Right lobe of liver (tissue), 6 donors: ENCODE measurements around the gene PODXL2. TPM values are rescaled to one million over a fixed set of nuclear protein-coding genes. Genes with fewer than 3 reads are reported as not detected.
"Not testable (repeated sequence)": the region's sequence is repeated elsewhere in the genome, so short reads cannot be mapped to it uniquely, and the experiment has no call there.

Source experiments
- ATAC-seq, 4 donors: fragments of 200-7000 bp; cut with Tn5 transposase; one replicate each; pipeline ENCODE4 v1.9.1; 2020; ENCODE audit warnings: mild to moderate bottlenecking in 4 of 4, moderate library complexity in 4 of 4
- DNase-seq, 3 donors: peaks; one replicate each; pipeline ENCODE4 v3.0.0-alpha.2; 2020
- H3K27ac ChIP-seq, 3 donors: fragments of 200-600 bp; one replicate each; pipeline ENCODE4 v1.8.0; 2022
- H3K27me3 ChIP-seq, 2 donors: fragments of 200-600 bp; one replicate each; pipeline ENCODE4 v1.8.0; 2022
- H3K36me3 ChIP-seq, 4 donors: fragments of 200-600 bp; sonication (generic) in 1 of 4; one replicate each; pipeline versions ENCODE4 v1.5.1 to v1.8.0; 2017 to 2022; ENCODE audit warnings: control low read depth in 1 of 4
- H3K4me1 ChIP-seq, 4 donors: fragments of 200-600 bp; sonication (generic) in 1 of 4; one replicate each; pipeline versions ENCODE4 v1.5.1 to v1.8.0; 2017 to 2022; ENCODE audit warnings: control low read depth in 1 of 4
- H3K4me3 ChIP-seq, 3 donors: fragments of 200-600 bp; one replicate each; pipeline ENCODE4 v1.8.0; 2022
- H3K9me3 ChIP-seq, 4 donors: fragments of 200-600 bp; sonication (generic) in 1 of 4; one replicate each; pipeline versions ENCODE4 v1.5.1 to v1.8.0; 2017 to 2022; ENCODE audit warnings: control low read depth in 1 of 4
- CTCF ChIP-seq, 4 donors: fragments of 200-600 bp in 3 of 4; fragments of 450-650 bp in 1 of 4; IDR thresholded peaks; one replicate each; pipeline versions ENCODE4 v1.5.1 to v1.8.0; 2016 to 2022; ENCODE audit warnings: antibody characterized with exemption in 4 of 4, mild to moderate bottlenecking in 2 of 4
- POLR2A ChIP-seq: fragments of 450-650 bp; IDR thresholded peaks from one replicate; pipeline ENCODE4 v1.6.1; 2017; ENCODE audit warnings: antibody characterized with exemption, mild to moderate bottlenecking
- WGBS: methylation state at CpG from one replicate; pipeline ENCODE4 v1.1.6; 2018; ENCODE audit warnings: low coverage, low lambda C conversion rate; ENCODE audit not compliant: insufficient coverage; ENCODE audit errors: missing lambda C conversion rate; 5-methylcytosine and 5-hydroxymethylcytosine counted together
- intact Hi-C, 2 donors: fragments of 100-400 bp; cut with DNase I; formaldehyde crosslinking; loops; one replicate each; pipeline versions ENCODE4 v1.11.2 to v1.14.1; 2022
- total RNA-seq, 6 experiments: library from RNA; depleted of rRNA in 2 of 6; stranded (reverse); fragments of >200 nt in 2 of 6; fragmentation: NEBNext Ultra II Directional in 3 of 6; extraction: Animal tissue kit (Norgen Biotek cat#: 25700) in 3 of 6; gene quantifications; one replicate each; pipeline versions ENCODE4 v1.1.0 to v1.2.4, GENCODE V29; 2016 to 2023
- donor health status: DM: no; HTN: yes; CAD: no.
- donor health status: DM: no; HTN: no; CAD: no.
- donor health status: DM: no; HTN: no; CAD: no.
- donor health status: DM: no; HTN: yes; CAD: no.
- donor health status: DM: no; HTN: yes; CAD: no.

The PODXL2 gene
- total RNA-seq, 6 experiments from 2014 or later = 0.19 to 1.6 (median 0.63) TPM

GRCh38 chr3:127680798-127681221, 51.8 kb downstream of the PODXL2 start:
- Histone ChIP-seq H3K9me3 (no peaks in the 10 kb centered on the region), H3K27ac (no peak overlapping the region), H3K36me3 (no peaks in the 10 kb centered on the region), H3K4me1 (no peaks in the 10 kb centered on the region), H3K4me3 (no peak overlapping the region), H3K27me3 (no peaks in the 10 kb centered on the region)
- ATAC-seq (no peak), DNase-seq (peak in 2 of 3 donors; percentile 37 to 45)
- no CpG with 5 or more reads among the region's 1 CpG for WGBS
- TF ChIP-seq POLR2A (no peak), CTCF (IDR thresholded peaks at IDR 0.05) (no peak)
- intact Hi-C loops = no loop called here

GRCh38 chr3:127682175-127682554, 53.2 kb downstream of the PODXL2 start:
- H3K4me1 ChIP-seq, ATAC-seq, H3K9me3 ChIP-seq, H3K4me3 ChIP-seq, intact Hi-C loops, H3K27me3 ChIP-seq, H3K27ac ChIP-seq, H3K36me3 ChIP-seq: not testable (repeated sequence)
- WGBS = 66% methylated on average over 3 of the region's 6 CpGs
- DNase-seq = peak in 2 of 3 donors; percentile 3 to 22

GRCh38 chr3:127682561-127682960, 53.6 kb downstream of the PODXL2 start:
- DNase-seq = peak; percentile 8 to 49 (median 44)
- 80% methylated on average over 2 of the region's 8 CpGs for WGBS
- Histone ChIP-seq H3K4me3 (no peak overlapping the region), H3K4me1 (no peaks in the 10 kb centered on the region), H3K36me3 (no peaks in the 10 kb centered on the region), H3K27me3 (no peaks in the 10 kb centered on the region), H3K27ac (no peak overlapping the region), H3K9me3 (no peaks in the 10 kb centered on the region)
- intact Hi-C loops = no loop called here
- ATAC-seq = no peak
- TF ChIP-seq CTCF (IDR thresholded peaks at IDR 0.05) = no peak

DNA sequence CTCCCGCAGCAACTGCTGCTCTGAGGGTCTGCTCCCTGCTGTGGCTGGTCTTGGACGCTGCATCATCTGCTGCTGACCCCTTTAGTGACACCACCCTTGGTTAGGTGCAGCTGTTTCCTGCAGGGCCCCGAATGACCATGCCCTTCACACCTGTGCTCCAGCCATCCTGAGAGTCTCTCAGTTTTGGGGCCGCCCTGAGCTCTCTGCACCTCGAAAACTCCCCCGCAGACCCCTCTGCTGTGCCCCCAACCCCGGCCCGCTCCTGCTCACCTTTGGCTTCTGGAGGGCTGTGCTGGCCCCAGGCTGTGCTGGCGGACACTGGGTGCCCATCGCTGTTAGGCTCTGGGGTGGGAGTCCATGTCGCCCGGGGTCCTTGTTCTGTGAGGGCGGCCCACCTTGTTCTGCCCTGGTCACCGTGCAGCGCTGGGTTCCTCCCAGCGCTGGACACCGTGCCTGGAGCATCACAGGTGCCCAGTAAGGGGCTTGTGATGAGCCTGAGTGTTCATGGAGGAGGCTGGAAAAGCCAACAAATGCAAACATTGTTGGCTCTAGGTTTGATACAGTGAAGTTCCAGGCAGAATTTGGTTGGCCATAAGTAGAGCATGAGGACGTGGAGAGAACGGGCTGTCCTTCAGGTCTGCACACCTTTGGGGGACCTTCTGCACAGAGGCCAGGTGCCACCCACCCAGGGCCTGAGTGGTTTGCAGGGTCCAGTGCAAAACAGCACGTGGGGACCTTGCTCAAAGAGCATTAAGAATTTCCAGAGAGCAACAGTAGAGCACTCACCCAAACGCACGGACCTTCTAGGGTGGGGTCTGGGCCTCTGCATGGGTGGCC, 56.1 kb downstream of the PODXL2 start:
- WGBS = 70% methylated on average over 2 of the region's 22 CpGs
- intact Hi-C loops = no loop called here
- ATAC-seq (peak; percentile 15 to 58 (median 54)), DNase-seq (peak; percentile 18 to 49 (median 42))
- H3K9me3 ChIP-seq = no peaks in the 10 kb centered on the region
- TF ChIP-seq POLR2A (no peak), CTCF (IDR thresholded peaks at IDR 0.05) (no peak)
- no peaks in the 10 kb centered on the region for H3K27me3 ChIP-seq
- H3K27ac ChIP-seq = no peak overlapping the region
- H3K36me3 ChIP-seq = no peaks in the 10 kb centered on the region
- no peaks in the 10 kb centered on the region for H3K4me1 ChIP-seq
- no peak overlapping the region for H3K4me3 ChIP-seq

DNA sequence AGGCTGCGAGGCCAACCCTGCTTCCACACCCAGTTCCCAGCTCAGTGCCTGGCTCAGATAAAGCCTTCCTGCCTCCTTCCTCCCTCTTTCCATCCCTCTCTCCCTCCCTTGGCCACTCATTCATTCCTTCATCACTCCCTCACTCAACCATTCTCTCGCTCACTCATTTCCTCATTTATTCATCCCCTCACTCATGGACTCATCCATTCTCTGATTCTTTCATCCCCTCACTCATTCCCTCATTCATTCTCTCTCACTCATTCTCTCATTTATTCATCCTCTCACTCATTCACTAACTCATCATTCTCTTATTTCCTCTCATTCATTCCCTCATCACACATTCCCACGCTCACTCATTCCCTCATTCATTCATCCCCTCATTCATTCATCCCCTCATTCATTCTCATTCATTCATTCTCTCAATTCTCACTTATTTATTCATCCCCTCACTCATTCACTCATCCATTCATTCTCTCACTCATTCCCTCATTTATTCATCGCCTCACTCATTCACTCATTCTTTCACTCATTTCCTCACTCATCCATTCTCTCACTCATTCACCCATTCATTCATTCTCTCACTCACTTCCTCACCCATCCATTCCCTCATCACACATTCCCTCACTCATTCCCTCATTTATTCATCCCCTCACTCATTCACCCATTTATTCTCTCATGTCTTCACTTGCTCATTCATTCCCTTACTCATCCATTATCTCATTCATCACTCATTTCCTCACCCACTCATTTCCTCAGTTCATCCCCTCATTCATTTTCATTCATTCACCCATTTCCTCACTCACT, 56.9 kb downstream of the PODXL2 start:
- DNase-seq = peak in 1 of 3 donors; percentile 22
- intact Hi-C loops = no loop called here
- no peaks in the 10 kb centered on the region for H3K4me1 ChIP-seq
- H3K27ac ChIP-seq = no peak overlapping the region
- 95% methylated on average over 3 of the region's 4 CpGs for WGBS
- no peaks in the 10 kb centered on the region for H3K27me3 ChIP-seq
- peak in 1 of 4 donors; percentile 51 for ATAC-seq
- TF ChIP-seq POLR2A (no peak), CTCF (IDR thresholded peaks at IDR 0.05) (no peak)
- no peaks in the 10 kb centered on the region for H3K36me3 ChIP-seq
- H3K4me3 ChIP-seq = no peak overlapping the region
- no peaks in the 10 kb centered on the region for H3K9me3 ChIP-seq
